Measurements from ENCODE around the gene TOR1B.
A peak's percentile ranks its signal among the peaks of the same experiment; 100 is the strongest.

Gene TOR1B

DNA sequence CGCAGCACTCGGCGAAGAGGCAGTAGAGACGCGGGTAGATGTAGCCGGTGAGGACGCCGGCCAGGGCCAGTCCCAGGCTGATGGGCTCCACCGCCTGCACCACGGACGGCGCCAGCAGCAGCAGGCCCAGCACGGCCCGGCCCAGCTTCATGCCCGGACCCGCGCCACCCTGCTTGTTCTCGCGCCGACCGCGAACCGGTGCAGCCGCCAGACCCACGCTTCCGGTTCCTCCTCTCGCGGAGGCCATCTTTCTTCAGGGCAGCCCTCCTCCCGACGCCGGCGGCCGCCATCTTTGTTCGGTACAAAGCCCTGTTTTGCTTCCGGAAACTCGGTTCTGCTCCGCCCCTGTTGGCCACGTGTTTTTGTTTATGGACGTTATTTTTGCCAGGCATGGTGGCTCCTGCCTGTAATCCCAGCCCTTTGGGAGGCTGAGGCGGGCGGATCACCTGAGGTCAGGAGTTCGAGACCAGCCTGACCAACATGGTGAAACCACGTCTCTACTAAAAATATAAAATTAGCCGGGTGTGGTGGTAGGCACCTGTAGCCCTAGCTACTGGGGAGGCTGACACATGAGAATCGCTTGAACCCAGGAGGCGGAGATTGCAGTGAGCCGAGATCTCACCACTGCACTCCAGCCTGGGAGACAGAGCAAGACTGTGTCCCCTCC, 21.1 kb downstream of the TOR1B start, which contains the start of gene TOR1A (continued):
- TF ChIP-seq ZNF132 (tag by site-specific recombination; IDR thresholded peaks at IDR 0.05; ENCODE audit: borderline replicate concordance) (no peak), ZFHX2 (tag by site-specific recombination; conservative IDR thresholded peaks at IDR 0.05) (peak; percentile 80), ZNF157 (tag by site-specific recombination; IDR thresholded peaks at IDR 0.05) (no peak), ZNF341 (tag by site-specific recombination; IDR thresholded peaks at IDR 0.05; ENCODE audit: low read depth) (no peak), ZNF221 (tag by site-specific recombination; IDR thresholded peaks at IDR 0.05; ENCODE audit: borderline replicate concordance) (no peak), ZFP3 (tag by site-specific recombination; IDR thresholded peaks at IDR 0.05; ENCODE audit: low read depth) (no peak), ZNF660 (tag by site-specific recombination; IDR thresholded peaks at IDR 0.05) (peak; percentile 80), ZNF121 (tag by site-specific recombination; IDR thresholded peaks at IDR 0.05) (no peak), KLF1 (tag by site-specific recombination; IDR thresholded peaks at IDR 0.05) (peak; percentile 64), ZNF311 (tag by site-specific recombination; IDR thresholded peaks at IDR 0.05; ENCODE audit: borderline replicate concordance) (no peak), ZNF555 (tag by site-specific recombination; conservative IDR thresholded peaks at IDR 0.05) (no peak), KLF16 (tag by site-specific recombination; IDR thresholded peaks at IDR 0.05) (peak; percentile 73), ZSCAN16 (tag by site-specific recombination; IDR thresholded peaks at IDR 0.05) (no peak), ZSCAN30 (tag by site-specific recombination; IDR thresholded peaks at IDR 0.05) (no peak; the same call in none of the 2 replicates), SP3 (tag by site-specific recombination; IDR thresholded peaks at IDR 0.05) (peak; percentile 99), YY2 (tag by site-specific recombination; IDR thresholded peaks at IDR 0.05) (peak; percentile 98), ZNF335 (tag by site-specific recombination; conservative IDR thresholded peaks at IDR 0.05) (peak; percentile 94), ZNF521 (tag by site-specific recombination; IDR thresholded peaks at IDR 0.05) (no peak), ZNF416 (tag by site-specific recombination; IDR thresholded peaks at IDR 0.05) (no peak), ZNF37A (tag by site-specific recombination; IDR thresholded peaks at IDR 0.05) (no peak), ZNF792 (tag by site-specific recombination; IDR thresholded peaks at IDR 0.05) (0 out of 2 replicates have a peak, but pooled peaks have one; percentile 59), ZNF548 (tag by site-specific recombination; IDR thresholded peaks at IDR 0.05) (no peak), ZNF391 (tag by site-specific recombination; IDR thresholded peaks at IDR 0.05; ENCODE audit: borderline replicate concordance, low read depth) (no peak; the same call in 1 of the 2 replicates), ZBTB21 (tag by site-specific recombination; IDR thresholded peaks at IDR 0.05) (peak; percentile 54; the same call in 1 of the 2 replicates), KLF7 (tag by site-specific recombination; IDR thresholded peaks at IDR 0.05; ENCODE audit: borderline replicate concordance) (peak; percentile 29; the same call in 1 of the 2 replicates), ZNF184 (tag by site-specific recombination; IDR thresholded peaks at IDR 0.05) (peak; percentile 69; the same call in 1 of the 2 replicates)
- TF ChIP-seq, protein P1, sequence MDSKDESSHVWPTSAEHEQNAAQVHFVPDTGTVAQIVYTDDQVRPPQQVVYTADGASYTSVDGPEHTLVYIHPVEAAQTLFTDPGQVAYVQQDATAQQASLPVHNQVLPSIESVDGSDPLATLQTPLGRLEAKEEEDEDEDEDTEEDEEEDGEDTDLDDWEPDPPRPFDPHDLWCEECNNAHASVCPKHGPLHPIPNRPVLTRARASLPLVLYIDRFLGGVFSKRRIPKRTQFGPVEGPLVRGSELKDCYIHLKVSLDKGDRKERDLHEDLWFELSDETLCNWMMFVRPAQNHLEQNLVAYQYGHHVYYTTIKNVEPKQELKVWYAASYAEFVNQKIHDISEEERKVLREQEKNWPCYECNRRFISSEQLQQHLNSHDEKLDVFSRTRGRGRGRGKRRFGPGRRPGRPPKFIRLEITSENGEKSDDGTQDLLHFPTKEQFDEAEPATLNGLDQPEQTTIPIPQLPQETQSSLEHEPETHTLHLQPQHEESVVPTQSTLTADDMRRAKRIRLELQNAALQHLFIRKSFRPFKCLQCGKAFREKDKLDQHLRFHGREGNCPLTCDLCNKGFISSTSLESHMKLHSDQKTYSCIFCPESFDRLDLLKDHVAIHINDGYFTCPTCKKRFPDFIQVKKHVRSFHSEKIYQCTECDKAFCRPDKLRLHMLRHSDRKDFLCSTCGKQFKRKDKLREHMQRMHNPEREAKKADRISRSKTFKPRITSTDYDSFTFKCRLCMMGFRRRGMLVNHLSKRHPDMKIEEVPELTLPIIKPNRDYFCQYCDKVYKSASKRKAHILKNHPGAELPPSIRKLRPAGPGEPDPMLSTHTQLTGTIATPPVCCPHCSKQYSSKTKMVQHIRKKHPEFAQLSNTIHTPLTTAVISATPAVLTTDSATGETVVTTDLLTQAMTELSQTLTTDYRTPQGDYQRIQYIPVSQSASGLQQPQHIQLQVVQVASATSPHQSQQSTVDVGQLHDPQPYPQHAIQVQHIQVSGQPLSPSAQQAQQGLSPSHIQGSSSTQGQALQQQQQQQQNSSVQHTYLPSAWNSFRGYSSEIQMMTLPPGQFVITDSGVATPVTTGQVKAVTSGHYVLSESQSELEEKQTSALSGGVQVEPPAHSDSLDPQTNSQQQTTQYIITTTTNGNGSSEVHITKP (tag by site-specific recombination; IDR thresholded peaks at IDR 0.05): peak; percentile 55; the same call in 1 of the 2 replicates
- TF ChIP-seq, protein P2, sequence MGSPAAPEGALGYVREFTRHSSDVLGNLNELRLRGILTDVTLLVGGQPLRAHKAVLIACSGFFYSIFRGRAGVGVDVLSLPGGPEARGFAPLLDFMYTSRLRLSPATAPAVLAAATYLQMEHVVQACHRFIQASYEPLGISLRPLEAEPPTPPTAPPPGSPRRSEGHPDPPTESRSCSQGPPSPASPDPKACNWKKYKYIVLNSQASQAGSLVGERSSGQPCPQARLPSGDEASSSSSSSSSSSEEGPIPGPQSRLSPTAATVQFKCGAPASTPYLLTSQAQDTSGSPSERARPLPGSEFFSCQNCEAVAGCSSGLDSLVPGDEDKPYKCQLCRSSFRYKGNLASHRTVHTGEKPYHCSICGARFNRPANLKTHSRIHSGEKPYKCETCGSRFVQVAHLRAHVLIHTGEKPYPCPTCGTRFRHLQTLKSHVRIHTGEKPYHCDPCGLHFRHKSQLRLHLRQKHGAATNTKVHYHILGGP (tag by site-specific recombination; IDR thresholded peaks at IDR 0.05): no peak
- TF ChIP-seq, protein P3, sequence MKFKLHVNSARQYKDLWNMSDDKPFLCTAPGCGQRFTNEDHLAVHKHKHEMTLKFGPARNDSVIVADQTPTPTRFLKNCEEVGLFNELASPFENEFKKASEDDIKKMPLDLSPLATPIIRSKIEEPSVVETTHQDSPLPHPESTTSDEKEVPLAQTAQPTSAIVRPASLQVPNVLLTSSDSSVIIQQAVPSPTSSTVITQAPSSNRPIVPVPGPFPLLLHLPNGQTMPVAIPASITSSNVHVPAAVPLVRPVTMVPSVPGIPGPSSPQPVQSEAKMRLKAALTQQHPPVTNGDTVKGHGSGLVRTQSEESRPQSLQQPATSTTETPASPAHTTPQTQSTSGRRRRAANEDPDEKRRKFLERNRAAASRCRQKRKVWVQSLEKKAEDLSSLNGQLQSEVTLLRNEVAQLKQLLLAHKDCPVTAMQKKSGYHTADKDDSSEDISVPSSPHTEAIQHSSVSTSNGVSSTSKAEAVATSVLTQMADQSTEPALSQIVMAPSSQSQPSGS (tag by site-specific recombination; IDR thresholded peaks at IDR 0.05; ENCODE audit: low read depth): no peak
- TF ChIP-seq, protein P4, sequence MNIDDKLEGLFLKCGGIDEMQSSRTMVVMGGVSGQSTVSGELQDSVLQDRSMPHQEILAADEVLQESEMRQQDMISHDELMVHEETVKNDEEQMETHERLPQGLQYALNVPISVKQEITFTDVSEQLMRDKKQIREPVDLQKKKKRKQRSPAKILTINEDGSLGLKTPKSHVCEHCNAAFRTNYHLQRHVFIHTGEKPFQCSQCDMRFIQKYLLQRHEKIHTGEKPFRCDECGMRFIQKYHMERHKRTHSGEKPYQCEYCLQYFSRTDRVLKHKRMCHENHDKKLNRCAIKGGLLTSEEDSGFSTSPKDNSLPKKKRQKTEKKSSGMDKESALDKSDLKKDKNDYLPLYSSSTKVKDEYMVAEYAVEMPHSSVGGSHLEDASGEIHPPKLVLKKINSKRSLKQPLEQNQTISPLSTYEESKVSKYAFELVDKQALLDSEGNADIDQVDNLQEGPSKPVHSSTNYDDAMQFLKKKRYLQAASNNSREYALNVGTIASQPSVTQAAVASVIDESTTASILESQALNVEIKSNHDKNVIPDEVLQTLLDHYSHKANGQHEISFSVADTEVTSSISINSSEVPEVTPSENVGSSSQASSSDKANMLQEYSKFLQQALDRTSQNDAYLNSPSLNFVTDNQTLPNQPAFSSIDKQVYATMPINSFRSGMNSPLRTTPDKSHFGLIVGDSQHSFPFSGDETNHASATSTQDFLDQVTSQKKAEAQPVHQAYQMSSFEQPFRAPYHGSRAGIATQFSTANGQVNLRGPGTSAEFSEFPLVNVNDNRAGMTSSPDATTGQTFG (tag by site-specific recombination; IDR thresholded peaks at IDR 0.05; ENCODE audit: borderline replicate concordance): no peak
- TF ChIP-seq, protein P5, sequence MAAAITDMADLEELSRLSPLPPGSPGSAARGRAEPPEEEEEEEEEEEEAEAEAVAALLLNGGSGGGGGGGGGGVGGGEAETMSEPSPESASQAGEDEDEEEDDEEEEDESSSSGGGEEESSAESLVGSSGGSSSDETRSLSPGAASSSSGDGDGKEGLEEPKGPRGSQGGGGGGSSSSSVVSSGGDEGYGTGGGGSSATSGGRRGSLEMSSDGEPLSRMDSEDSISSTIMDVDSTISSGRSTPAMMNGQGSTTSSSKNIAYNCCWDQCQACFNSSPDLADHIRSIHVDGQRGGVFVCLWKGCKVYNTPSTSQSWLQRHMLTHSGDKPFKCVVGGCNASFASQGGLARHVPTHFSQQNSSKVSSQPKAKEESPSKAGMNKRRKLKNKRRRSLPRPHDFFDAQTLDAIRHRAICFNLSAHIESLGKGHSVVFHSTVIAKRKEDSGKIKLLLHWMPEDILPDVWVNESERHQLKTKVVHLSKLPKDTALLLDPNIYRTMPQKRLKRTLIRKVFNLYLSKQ (tag by site-specific recombination; IDR thresholded peaks at IDR 0.05; ENCODE audit: borderline replicate concordance): no peak
